Activated CD8-positive, alpha-beta memory T cell treated with anti-CD3 and anti-CD28 coated beads for 4 hours (primary cell): ENCODE results near the gene LIPA.
"Not testable (repeated sequence)": the region's sequence is repeated elsewhere in the genome, so short reads cannot be mapped to it uniquely, and the experiment has no call there.

Source experiments
- DNase-seq, 2 donors: peaks; one replicate each; pipeline ENCODE4 v3.0.0-alpha.2; 2020; ENCODE audit warnings: low read depth in 2 of 2

The LIPA gene

GRCh38 chr10:89207801-89208551 is 43.6 kb downstream of the LIPA start:
- no peak for DNase-seq

GRCh38 chr10:89207181-89207800 is 44.3 kb downstream of the LIPA start, which contains the start of gene CH25H:
CH25H (minus strand) TSS chr10:89207317; CDS start chr10:89207292, 25 bp downstream.
- no peak for DNase-seq

- DNase-seq = no peak
Observed at GRCh38 chr10:89206402-89207180, 45.0 kb downstream of the LIPA start.

GRCh38 chr10:89204621-89205185 is 46.9 kb downstream of the LIPA start:
- DNase-seq = no peak

- DNase-seq = no peak
Observed at GRCh38 chr10:89203237-89203636, 48.3 kb downstream of the LIPA start.

GRCh38 chr10:89202033-89202425 is 49.5 kb downstream of the LIPA start:
- DNase-seq = no peak

- no peak for DNase-seq
Observed at GRCh38 chr10:89201345-89202032, 50.1 kb downstream of the LIPA start.

- no peak for DNase-seq
Observed at GRCh38 chr10:89197473-89197872, 54.1 kb downstream of the LIPA start.

GRCh38 chr10:89191301-89191700 is 60.3 kb downstream of the LIPA start:
- not testable (repeated sequence) for DNase-seq

- no peak for DNase-seq
Observed at GRCh38 chr10:89189211-89189734, 62.3 kb downstream of the LIPA start.

GRCh38 chr10:89185658-89186057 is 65.9 kb downstream of the LIPA start:
- DNase-seq = no peak

- no peak for DNase-seq
Observed at GRCh38 chr10:89184638-89185037, 66.9 kb downstream of the LIPA start.

GRCh38 chr10:89183571-89183970 is 68.0 kb downstream of the LIPA start:
- no peak for DNase-seq

- DNase-seq = no peak
Observed at GRCh38 chr10:89182894-89183293, 68.7 kb downstream of the LIPA start.

GRCh38 chr10:89175816-89176215 is 75.8 kb downstream of the LIPA start:
- DNase-seq = no peak

- no peak for DNase-seq
Observed at GRCh38 chr10:89173075-89173474, 78.5 kb downstream of the LIPA start.

GRCh38 chr10:89171996-89172395 is 79.6 kb downstream of the LIPA start:
- DNase-seq = no peak

- DNase-seq = no peak
Observed at GRCh38 chr10:89171263-89171872, 80.2 kb downstream of the LIPA start.

GRCh38 chr10:89168354-89168900 is 83.1 kb downstream of the LIPA start:
- DNase-seq = not testable (repeated sequence)

GRCh38 chr10:89167915-89168314 is 83.7 kb downstream of the LIPA start:
- DNase-seq = no peak

- DNase-seq = no peak
Observed at GRCh38 chr10:89165923-89166322, 85.7 kb downstream of the LIPA start.
